GM19395 (cell line): ENCODE results near the gene NKIRAS2.

ENCODE experiments used
- ATAC-seq: cut with Tn5 transposase; IDR thresholded peaks from one replicate; pipeline ENCODE4 v1.9.1; 2021; ENCODE audit warnings: mild to moderate bottlenecking, moderate library complexity; ENCODE audit not compliant: unreplicated experiment

NKIRAS2 gene

DNA sequence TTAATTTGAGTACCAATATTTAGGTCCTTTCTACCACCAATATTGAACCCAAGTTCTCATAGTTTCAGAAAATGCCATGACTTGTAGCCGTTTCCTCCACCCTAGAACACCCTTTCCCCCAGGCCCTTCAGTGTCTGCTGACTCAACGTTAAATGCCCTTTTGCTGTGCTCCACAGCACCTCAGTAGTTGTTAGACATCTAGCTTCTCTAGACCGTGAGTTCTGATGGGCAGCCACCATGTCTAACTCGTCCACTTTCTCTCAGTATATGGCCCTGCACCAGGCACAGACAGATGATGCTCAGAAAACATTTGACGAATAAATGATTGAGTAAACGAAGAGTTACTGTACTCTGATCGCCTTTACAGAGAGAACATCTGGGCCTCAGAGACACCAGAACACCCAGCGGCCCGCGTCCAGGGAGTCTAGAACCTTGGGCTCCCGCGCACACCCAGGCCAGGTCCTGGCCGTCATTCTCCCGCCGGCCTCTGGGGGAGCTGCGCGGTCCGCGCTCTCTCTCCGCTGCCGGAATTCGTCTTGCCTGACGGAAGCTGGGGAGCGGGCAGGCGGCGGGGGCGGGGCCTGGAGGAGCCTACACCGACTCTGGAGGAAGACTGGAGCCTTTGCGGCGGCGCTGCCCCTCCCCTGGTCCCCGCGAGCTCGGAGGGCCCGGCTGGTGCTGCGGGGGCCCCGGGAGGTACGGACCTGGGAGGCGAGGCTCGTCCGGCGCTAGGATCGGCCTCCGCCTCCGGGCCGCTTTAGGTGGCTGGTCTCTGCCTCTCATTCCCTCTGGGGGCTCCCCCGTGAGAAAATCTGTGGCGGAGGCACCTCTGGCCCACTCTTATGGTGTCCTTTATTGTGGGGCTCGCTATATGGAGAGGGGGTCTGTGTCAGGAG lies at the start of gene NKIRAS2:
Gene NKIRAS2 (plus strand): TSS at position 582 of the 896 bp plus-strand sequence. CDS start 1,488 bp downstream, outside the sequence.
- peak; percentile 52 for ATAC-seq

DNA sequence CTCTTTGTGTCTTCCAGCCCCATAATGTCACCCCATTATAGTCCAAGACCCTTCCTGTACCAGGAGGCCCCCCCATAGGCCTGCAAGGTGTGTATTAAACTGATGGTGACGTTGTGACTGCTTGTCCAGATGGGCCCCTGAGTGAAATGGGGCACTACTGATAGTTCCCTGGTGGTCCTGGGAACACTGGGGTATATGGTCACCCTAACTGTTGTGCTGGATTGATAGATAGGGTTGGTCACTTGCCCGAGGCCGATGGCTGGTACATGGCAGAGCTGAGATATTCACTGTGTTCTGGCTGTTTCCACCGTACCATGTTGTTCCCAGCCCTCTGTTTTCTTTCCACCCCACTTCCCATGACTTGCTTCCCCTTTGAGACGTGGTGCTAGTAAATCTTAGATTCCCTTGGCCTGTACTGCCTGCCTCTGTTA lies 49.0 kb upstream of the NKIRAS2 start:
- no peak for ATAC-seq

DNA sequence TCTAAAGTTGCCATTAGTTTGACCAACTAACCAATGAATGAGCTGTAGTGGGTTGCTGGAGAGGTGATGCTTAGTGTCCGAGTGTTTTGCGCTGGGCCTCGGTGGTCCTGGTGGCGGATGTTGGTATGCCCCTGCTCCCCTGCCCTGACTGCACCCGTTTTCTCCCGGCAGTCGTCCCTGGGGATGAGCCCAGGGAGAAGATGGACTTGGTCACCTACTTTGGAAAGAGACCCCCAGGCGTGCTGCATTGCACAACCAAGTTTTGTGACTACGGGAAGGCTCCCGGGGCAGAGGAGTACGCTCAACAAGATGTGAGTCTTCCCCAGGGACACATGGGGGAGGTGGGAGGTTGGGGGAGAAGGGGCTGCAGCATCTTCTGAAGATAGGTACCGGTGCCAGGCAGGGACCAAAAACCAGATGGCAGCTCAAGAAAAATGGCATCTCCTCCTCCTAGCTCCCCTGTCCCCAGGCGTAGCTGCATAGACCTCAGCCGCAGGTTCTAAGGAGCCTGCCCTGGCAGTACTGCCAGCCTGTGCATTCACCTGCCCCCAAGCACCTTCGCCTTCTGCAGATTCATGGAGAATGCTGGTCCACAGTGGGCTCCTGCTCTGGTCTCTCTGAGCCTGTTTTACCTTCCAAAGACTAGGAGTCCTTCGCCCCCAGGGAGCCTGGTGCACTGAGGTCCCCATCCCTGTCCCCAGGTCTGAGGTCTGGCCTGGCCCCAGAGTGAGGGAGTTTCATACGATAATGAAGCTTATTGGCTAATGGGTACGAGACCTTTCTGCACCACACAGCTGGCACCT lies 48.0 kb upstream of the NKIRAS2 start:
- no peak for ATAC-seq

GRCh38 chr17:41972571-41973407 lies 47.1 kb upstream of the NKIRAS2 start:
- no peak for ATAC-seq

GRCh38 chr17:41973408-41973811 lies 46.5 kb upstream of the NKIRAS2 start:
- ATAC-seq = no peak

DNA sequence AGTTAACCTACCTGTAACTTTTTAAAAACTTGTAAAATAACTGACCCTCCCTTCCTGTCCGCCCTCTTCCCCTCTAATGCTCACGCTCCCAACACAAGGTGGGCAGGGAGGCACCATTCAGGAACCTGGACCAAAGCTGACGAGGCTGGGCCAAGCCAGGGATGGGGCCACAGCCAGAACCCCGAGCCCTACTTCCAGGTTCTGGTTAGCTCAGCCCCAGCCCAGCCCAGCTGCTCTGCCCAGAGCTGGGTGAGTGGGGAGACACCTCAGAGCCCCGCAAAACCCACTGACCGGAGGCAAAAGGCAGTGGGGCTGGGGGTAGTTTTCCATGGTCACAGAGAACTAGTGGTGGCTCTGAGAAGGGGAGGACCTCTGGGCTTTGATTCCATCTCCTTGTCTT lies 45.9 kb upstream of the NKIRAS2 start:
- ATAC-seq = no peak

GRCh38 chr17:41974658-41975057 lies 45.2 kb upstream of the NKIRAS2 start:
- ATAC-seq = no peak

GRCh38 chr17:41975099-41976083 lies 44.5 kb upstream of the NKIRAS2 start:
- ATAC-seq = no peak

GRCh38 chr17:41976142-41976768 lies 43.6 kb upstream of the NKIRAS2 start:
- ATAC-seq = no peak

DNA sequence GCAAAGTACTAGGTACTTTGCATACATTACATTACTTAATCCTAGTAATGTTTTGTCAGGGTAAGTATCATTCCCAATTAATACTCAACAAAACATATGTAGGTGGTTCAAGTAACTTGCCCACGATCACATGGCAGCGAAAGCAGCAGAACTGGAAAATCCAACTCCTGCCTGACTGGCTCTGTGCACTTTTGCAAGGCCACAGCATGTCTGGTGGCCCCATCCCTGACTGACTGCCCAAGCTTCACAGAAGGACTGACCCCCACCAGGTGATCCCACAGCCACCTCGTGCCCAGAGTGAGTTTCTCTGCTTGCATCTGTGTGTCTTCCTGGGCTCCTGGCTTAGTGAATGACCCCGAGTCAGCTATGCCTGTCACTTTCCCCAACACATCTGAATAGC lies 41.9 kb upstream of the NKIRAS2 start:
- no peak for ATAC-seq

- ATAC-seq = no peak
These were observed 37.7 kb upstream of the NKIRAS2 start for GRCh38 chr17:41982026-41982760.

DNA sequence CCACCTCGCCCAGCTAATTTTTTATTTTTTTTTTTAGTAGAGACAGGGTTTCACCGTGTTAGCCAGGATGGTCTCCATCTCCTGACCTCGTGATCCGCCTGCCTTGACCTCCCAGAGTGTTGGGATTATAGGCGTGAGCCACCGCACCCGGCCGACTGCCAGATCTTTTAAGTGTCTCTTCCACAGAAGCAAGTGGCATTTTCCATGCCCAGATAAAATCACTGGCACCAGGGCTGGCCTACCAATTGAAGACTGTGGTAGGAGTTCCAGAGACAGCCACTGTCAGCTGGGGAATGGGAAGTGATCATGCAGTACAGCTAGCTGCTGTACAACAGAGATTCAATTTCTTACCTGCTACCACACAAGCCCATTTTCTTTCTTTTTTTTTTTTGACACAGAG lies 35.4 kb upstream of the NKIRAS2 start:
- no peak for ATAC-seq

- ATAC-seq = no peak
These were observed 34.0 kb upstream of the NKIRAS2 start for GRCh38 chr17:41985919-41986318.

GRCh38 chr17:41986634-41987033 lies 33.3 kb upstream of the NKIRAS2 start:
- no peak for ATAC-seq

DNA sequence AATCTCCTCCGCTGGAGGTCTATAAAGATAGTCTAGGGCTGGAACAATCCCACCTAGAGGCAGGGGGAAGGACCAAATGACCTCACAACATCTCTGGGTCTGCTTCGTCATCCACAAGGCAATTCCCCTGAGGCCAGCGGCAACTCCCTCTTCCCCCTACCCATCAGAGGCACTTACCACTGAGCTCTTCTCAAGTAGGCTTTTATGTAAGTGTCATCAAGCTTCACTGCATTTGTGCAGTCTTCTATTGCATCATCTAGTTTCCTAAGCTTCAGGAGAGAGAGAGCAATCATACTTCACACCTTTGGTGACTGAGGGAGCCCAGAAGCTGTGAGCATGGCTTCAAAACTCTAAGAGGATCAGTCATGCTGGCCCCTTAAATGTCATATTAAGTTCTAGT lies 32.2 kb upstream of the NKIRAS2 start:
- no peak for ATAC-seq

GRCh38 chr17:41988418-41988817 lies 31.5 kb upstream of the NKIRAS2 start:
- no peak for ATAC-seq

- no peak for ATAC-seq
These were observed 30.0 kb upstream of the NKIRAS2 start for GRCh38 chr17:41989702-41990419.

DNA sequence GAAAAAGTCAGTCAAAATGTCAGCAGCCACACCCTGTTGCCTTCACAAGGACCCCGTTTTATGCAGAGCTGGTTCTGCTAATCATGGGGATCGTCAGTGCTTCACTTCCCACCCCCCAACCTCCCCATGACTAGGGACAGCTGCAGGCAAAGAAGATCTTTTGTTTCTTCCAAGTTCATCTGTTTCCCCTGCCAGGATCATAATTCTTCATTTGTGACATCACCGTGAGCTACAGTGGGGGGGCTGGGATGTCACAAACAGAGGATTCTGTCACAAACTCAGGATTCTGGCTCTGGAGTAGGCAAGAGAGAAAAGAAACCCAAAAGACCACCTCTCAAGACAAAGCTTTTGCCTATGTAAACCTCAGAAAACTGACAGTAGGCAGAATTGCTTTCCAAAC lies 27.3 kb upstream of the NKIRAS2 start:
- no peak for ATAC-seq
